Mesenchymal stem cell (in vitro differentiated cells and primary cell): Measurements from ENCODE around the gene SPRED2.

Experiments
- DNase-seq: peaks from one replicate; pipeline ENCODE4 v3.0.0-alpha.2; 2013
- H2AFZ ChIP-seq: one replicate; pipeline ENCODE4 v1.6.1; 2013; ENCODE audit warnings: low read depth, mild to moderate bottlenecking, control low read depth, inconsistent platforms, low read length, moderate library complexity
- H2AK5ac ChIP-seq: 2 replicates; pipeline ENCODE4 v1.6.1; 2013; ENCODE audit warnings: low read length, moderate library complexity, mild to moderate bottlenecking, inconsistent platforms; ENCODE audit not compliant: severe bottlenecking
- H2BK120ac ChIP-seq: one replicate; pipeline ENCODE4 v1.6.1; 2013; ENCODE audit warnings: low read depth, mild to moderate bottlenecking, inconsistent platforms, low read length, moderate library complexity
- H2BK12ac ChIP-seq, 2 experiments: one replicate each; pipeline ENCODE4 v1.6.1; 2013; ENCODE audit warnings: inconsistent platforms in 2 of 2, low read length in 2 of 2, mild to moderate bottlenecking in 2 of 2, moderate library complexity in 2 of 2, control low read depth in 1 of 2
- H2BK15ac ChIP-seq: one replicate; pipeline ENCODE4 v1.6.1; 2013; ENCODE audit warnings: mild to moderate bottlenecking, low read depth, inconsistent platforms; ENCODE audit not compliant: poor library complexity, severe bottlenecking
- H2BK5ac ChIP-seq: 2 replicates; pipeline ENCODE4 v1.6.1; 2013; ENCODE audit warnings: low read depth, mild to moderate bottlenecking, low read length, control low read depth, inconsistent platforms; ENCODE audit not compliant: poor library complexity, severe bottlenecking
- H3K14ac ChIP-seq, 2 experiments: one replicate each; pipeline ENCODE4 v1.6.1; 2013; ENCODE audit warnings: inconsistent platforms in 2 of 2, low read length in 2 of 2, control low read depth in 1 of 2, mild to moderate bottlenecking in 1 of 2, moderate library complexity in 1 of 2
- H3K18ac ChIP-seq, 2 experiments: one replicate each; pipeline ENCODE4 v1.6.1; 2013; ENCODE audit warnings: inconsistent platforms in 2 of 2, low read length in 2 of 2, control low read depth in 1 of 2, low read depth in 1 of 2, mild to moderate bottlenecking in 1 of 2
- H3K23ac ChIP-seq, 2 experiments: one replicate each; pipeline ENCODE4 v1.6.1; 2013; ENCODE audit warnings: inconsistent platforms in 2 of 2, low read length in 2 of 2, mild to moderate bottlenecking in 2 of 2, moderate library complexity in 2 of 2, control low read depth in 1 of 2
- H3K27ac ChIP-seq: 2 replicates; pipeline ENCODE4 v1.5.1; 2013; ENCODE audit warnings: mild to moderate bottlenecking, moderate library complexity, low read length, control low read depth, inconsistent platforms; ENCODE audit not compliant: poor library complexity, severe bottlenecking
- H3K27me3 ChIP-seq, 2 experiments: 2 replicates each; pipeline versions ENCODE4 v1.6.1 to v1.7.0; 2013; ENCODE audit warnings: low read length in 2 of 2, mild to moderate bottlenecking in 2 of 2, moderate library complexity in 2 of 2, control low read depth in 1 of 2, inconsistent platforms in 1 of 2; ENCODE audit not compliant: control insufficient read depth in 1 of 2, insufficient read depth in 1 of 2
- H3K36me3 ChIP-seq, 2 experiments: 2 replicates each; pipeline versions ENCODE4 v1.6.1 to v1.7.0; 2013; ENCODE audit warnings: low read length in 2 of 2, control low read depth in 1 of 2, inconsistent platforms in 1 of 2, low read depth in 1 of 2, mild to moderate bottlenecking in 1 of 2; ENCODE audit not compliant: insufficient read depth in 2 of 2, control insufficient read depth in 1 of 2
- H3K4ac ChIP-seq, 2 experiments: one replicate each; pipeline ENCODE4 v1.6.1; 2013; ENCODE audit warnings: inconsistent platforms in 2 of 2, low read length in 2 of 2, mild to moderate bottlenecking in 2 of 2, moderate library complexity in 2 of 2, control low read depth in 1 of 2, low read depth in 1 of 2
- H3K4me1 ChIP-seq: 2 replicates; pipeline ENCODE4 v1.6.1; 2013; ENCODE audit warnings: low read depth, low read length, control low read depth; ENCODE audit not compliant: control insufficient read depth, insufficient read depth
- H3K4me2 ChIP-seq: 2 replicates; pipeline ENCODE4 v1.6.1; 2013; ENCODE audit warnings: low read length, mild to moderate bottlenecking, inconsistent platforms; ENCODE audit not compliant: poor library complexity, severe bottlenecking
- H3K4me3 ChIP-seq, 2 experiments: 2 replicates each; pipeline versions ENCODE4 v1.5.1 to v1.7.0; 2013; ENCODE audit warnings: low read length in 2 of 2, mild to moderate bottlenecking in 2 of 2, control low read depth in 1 of 2, low read depth in 1 of 2; ENCODE audit not compliant: insufficient read depth in 1 of 2
- H3K79me1 ChIP-seq: replicated peaks from 2 replicates; pipeline ENCODE4 v1.6.1; 2013; ENCODE audit warnings: mild to moderate bottlenecking, control low read depth, low read length, inconsistent platforms; ENCODE audit not compliant: poor library complexity, severe bottlenecking
- H3K9ac ChIP-seq: 2 replicates; pipeline ENCODE4 v1.7.0; 2013; ENCODE audit warnings: mild to moderate bottlenecking, low read length, moderate library complexity
- H3K9me3 ChIP-seq: 2 replicates; pipeline ENCODE4 v1.7.0; 2013; ENCODE audit warnings: mild to moderate bottlenecking, low read length; ENCODE audit not compliant: control insufficient read depth
- H4K8ac ChIP-seq: one replicate; pipeline ENCODE4 v1.6.1; 2013; ENCODE audit warnings: inconsistent platforms, mild to moderate bottlenecking, low read length, moderate library complexity
- H4K91ac ChIP-seq: one replicate; pipeline ENCODE4 v1.6.1; 2013; ENCODE audit warnings: mild to moderate bottlenecking, low read length, inconsistent platforms
- WGBS: methylation state at CpG from one replicate; pipeline ENCODE4 v1.1.7; 2013; ENCODE audit warnings: mixed read lengths; 5-methylcytosine and 5-hydroxymethylcytosine counted together

Gene SPRED2

DNA sequence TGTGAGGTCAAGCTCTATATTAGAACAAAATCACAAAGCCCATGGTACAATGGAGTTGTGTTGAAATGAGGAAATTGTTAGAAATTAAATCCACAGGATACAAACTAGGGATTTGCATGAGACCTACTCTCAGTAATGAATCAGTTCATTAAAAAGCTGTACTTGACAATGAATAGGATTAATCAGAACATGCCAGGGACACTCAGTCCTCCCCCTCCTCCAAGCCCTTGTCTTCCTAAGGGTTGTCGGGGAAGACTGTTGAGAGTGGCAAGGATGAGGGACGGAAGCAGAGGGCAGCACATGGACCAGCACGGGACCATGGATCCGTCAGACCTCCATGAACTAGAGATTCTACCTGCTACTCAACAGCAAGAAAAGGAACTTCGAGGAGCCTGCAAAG is 39.8 kb downstream of the SPRED2 start:
- Histone ChIP-seq H3K4me2 (no peak overlapping the region), H2BK5ac (no peak overlapping the region), H3K79me1 (peaks cover 23% of the 10 kb centered on the region), H3K18ac (no peak overlapping the region), H2BK15ac (no peak overlapping the region), H3K27me3 (no peaks in the 10 kb centered on the region), H3K27ac (no peak overlapping the region), H2AK5ac (no peak overlapping the region), H3K9ac (no peak overlapping the region), H3K9me3 (no peaks in the 10 kb centered on the region), H4K8ac (no peak overlapping the region), H3K36me3 (peaks cover 0 to 3% of the 10 kb centered on the region in 2 experiments), H2BK12ac (no peak overlapping the region), H2BK120ac (no peak overlapping the region), H2AFZ (no peak overlapping the region), H3K14ac (no peak overlapping the region), H3K23ac (no peak overlapping the region), H4K91ac (no peak overlapping the region), H3K4me1 (peaks cover 18% of the 10 kb centered on the region), H3K4me3 (no peak overlapping the region), H3K4ac (no peak overlapping the region)
- WGBS, result 100% methylated on average over 2 of the region's 5 CpGs
- no peak for DNase-seq

DNA sequence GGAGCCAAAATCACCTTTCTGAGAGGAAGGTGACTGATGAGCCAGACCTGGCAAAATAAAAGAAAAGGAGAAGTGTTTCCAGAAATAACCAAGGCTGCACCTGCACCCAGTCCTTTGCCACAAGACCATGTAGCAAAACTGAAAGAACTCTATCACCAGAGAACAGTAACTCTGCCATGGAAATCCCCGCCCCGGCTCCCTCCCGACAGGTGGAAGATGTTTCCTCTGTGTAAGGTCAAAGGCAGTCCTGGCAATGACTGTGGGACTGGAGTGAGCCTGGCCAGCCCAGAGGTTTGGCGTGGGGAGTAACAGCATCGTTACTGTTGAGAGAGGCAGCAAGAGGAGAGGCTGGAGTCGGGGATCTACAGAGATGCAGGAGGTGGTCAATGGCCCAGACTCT is 42.3 kb downstream of the SPRED2 start:
- Histone ChIP-seq H3K27me3 (no peaks in the 10 kb centered on the region), H3K79me1 (peaks cover 29% of the 10 kb centered on the region), H2BK5ac (no peak overlapping the region), H3K9ac (no peak overlapping the region), H3K14ac (no peak overlapping the region), H2BK120ac (no peak overlapping the region), H3K27ac (no peak overlapping the region), H2AK5ac (no peak overlapping the region), H3K4me3 (no peak overlapping the region), H3K4me1 (peaks cover 16% of the 10 kb centered on the region), H4K91ac (no peak overlapping the region), H3K18ac (peak overlapping the region in 1 of 2 experiments; percentile 16), H3K9me3 (no peaks in the 10 kb centered on the region), H2BK15ac (peak overlapping the region; percentile 2), H3K23ac (no peak overlapping the region), H3K4ac (no peak overlapping the region), H3K36me3 (peaks cover 0 to 3% of the 10 kb centered on the region in 2 experiments), H4K8ac (peak overlapping the region; percentile 23), H3K4me2 (no peak overlapping the region), H2BK12ac (no peak overlapping the region), H2AFZ (no peak overlapping the region)
- WGBS, result 97% methylated on average over 6 of the region's 6 CpGs
- no peak for DNase-seq

DNA sequence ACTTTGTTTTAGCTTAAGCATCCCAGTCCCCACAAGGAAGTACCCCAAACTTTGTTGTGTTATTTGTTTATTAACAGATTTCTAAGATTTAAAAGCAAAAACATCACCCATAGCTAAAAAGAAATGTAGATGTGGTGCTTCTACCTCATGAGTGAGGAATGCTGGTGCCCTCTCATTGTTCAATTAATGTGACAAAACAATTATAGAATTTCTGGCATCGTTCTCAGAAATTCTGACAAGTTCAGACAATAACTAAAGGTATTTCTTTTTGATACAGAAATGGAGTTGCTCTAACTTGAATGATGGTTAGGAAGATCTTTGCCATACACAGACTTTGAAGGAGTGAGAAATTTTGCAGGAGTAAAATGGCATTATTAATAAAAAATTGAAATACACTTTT is 42.9 kb downstream of the SPRED2 start:
- no peak overlapping the region for H2BK120ac ChIP-seq
- H3K4ac ChIP-seq, result no peak overlapping the region
- WGBS, result no CpG with 5 or more reads among the region's 1 CpG

DNA sequence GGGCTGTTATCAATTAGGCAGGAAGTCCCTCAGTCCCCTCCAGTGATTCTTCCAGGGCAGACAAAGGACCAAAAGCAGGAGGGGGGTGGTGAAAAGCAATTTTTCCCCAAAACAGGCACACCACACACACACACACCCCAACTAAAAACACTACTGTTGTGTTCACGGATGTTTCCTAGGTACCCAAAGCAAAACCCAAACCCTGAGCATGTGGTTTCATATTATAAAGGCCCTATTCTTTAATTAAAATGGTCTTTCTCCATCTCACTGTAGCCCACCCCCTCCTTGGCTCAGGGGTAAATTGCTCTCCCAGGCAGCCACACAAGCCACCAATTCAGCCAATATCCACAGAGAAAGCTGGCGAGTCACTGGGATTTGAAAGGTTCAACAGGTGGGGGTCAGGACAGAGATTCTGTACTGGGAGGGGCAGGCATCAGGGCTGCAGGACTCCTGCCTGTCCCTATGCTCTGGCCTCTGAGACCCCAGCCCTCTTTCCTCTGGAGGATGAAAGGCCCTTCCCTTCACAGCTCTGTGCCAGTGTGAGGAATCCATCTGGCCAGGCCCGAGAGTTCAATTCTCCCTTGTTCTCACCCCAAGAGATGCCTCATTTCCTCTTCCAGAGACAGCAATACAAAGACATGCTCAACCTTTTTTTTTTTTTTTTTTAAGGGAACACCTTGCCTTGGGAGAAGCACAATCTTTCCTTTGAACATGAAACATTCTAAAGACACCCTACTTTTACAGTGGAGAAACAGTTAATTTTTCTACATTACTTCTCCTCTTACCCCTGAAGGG is 43.6 kb downstream of the SPRED2 start:
- Histone ChIP-seq H2BK15ac (no peak overlapping the region), H3K4me2 (no peak overlapping the region), H3K9me3 (no peaks in the 10 kb centered on the region), H2BK5ac (no peak overlapping the region), H2BK12ac (no peak overlapping the region), H2AK5ac (peak overlapping the region; percentile 53), H4K8ac (peak overlapping the region; percentile 35), H3K9ac (no peak overlapping the region), H3K27me3 (no peaks in the 10 kb centered on the region), H3K4me3 (no peak overlapping the region), H3K36me3 (no peaks in the 10 kb centered on the region), H3K27ac (no peak overlapping the region), H3K4me1 (peaks cover 19% of the 10 kb centered on the region), H3K18ac (peak overlapping the region; percentile 38 to 67), H3K14ac (peak overlapping the region in 1 of 2 experiments; percentile 62), H2BK120ac (peak overlapping the region; percentile 35), H2AFZ (no peak overlapping the region), H3K23ac (no peak overlapping the region), H3K79me1 (peaks cover 21% of the 10 kb centered on the region), H3K4ac (peak overlapping the region in 1 of 2 experiments; percentile 66), H4K91ac (no peak overlapping the region)
- WGBS, result 65% methylated on average over 2 of the region's 3 CpGs
- DNase-seq, result no peak

More for the DNA sequence above, 42.9 kb downstream of the SPRED2 start:
- peaks cover 0 to 3% of the 10 kb centered on the region in 2 experiments for H3K36me3 ChIP-seq
- no peaks in the 10 kb centered on the region for H3K9me3 ChIP-seq
- peaks cover 24% of the 10 kb centered on the region for H3K79me1 ChIP-seq
- H3K4me2 ChIP-seq, result no peak overlapping the region
- no peak overlapping the region for H4K8ac ChIP-seq
- H3K4me1 ChIP-seq, result peaks cover 14% of the 10 kb centered on the region
- H3K23ac ChIP-seq, result no peak overlapping the region
- H2BK5ac ChIP-seq, result no peak overlapping the region
- H3K14ac ChIP-seq, result no peak overlapping the region
- H3K27ac ChIP-seq, result no peak overlapping the region
- no peak overlapping the region for H2AFZ ChIP-seq
- no peak overlapping the region for H3K9ac ChIP-seq
- no peak overlapping the region for H2BK15ac ChIP-seq
- H3K18ac ChIP-seq, result no peak overlapping the region
- H3K4me3 ChIP-seq, result no peak overlapping the region
- H3K27me3 ChIP-seq, result no peaks in the 10 kb centered on the region
- DNase-seq, result no peak
- H2BK12ac ChIP-seq, result no peak overlapping the region
- no peak overlapping the region for H4K91ac ChIP-seq
- H2AK5ac ChIP-seq, result no peak overlapping the region
